GM23338 (cell line): ENCODE data around the gene TBX10.

Experiments
- CREB1 ChIP-seq: fragments of 250-450 bp; sonication (Bioruptor Pico); IDR thresholded peaks from 2 replicates; pipeline ENCODE4 v1.5.0; 2020; ENCODE audit warnings: low read depth, mild to moderate bottlenecking, moderate library complexity
- CTCF ChIP-seq, 2 experiments: fragments of 200-600 bp in 1 of 2; sonication (generic) in 1 of 2; conservative IDR thresholded peaks; 2 replicates each; pipeline versions ENCODE4 v1.5.1 to v1.6.1; 2016 to 2017; ENCODE audit warnings: antibody characterized with exemption in 2 of 2, low read depth in 2 of 2, mild to moderate bottlenecking in 2 of 2, moderate library complexity in 1 of 2
- EZH2 ChIP-seq: fragments of 200-600 bp; sonication (generic); IDR thresholded peaks from one replicate; pipeline ENCODE4 v1.8.0; 2017; ENCODE audit warnings: antibody characterized with exemption, mild to moderate bottlenecking, low read depth; ENCODE audit not compliant: unreplicated experiment
- EZH2phosphoT487 ChIP-seq: fragments of 200-600 bp; sonication (generic); IDR thresholded peaks from one replicate; pipeline ENCODE4 v1.8.1; 2018; ENCODE audit warnings: antibody characterized with exemption; ENCODE audit not compliant: unreplicated experiment
- JUNB ChIP-seq: IDR thresholded peaks from one replicate; pipeline ENCODE4 v1.6.1; 2016; ENCODE audit warnings: antibody characterized with exemption; ENCODE audit not compliant: unreplicated experiment
- NANOG ChIP-seq: IDR thresholded peaks from 2 replicates; pipeline ENCODE4 v1.6.1; 2016; ENCODE audit warnings: antibody characterized with exemption, borderline replicate concordance
- POLR2AphosphoS5 ChIP-seq: IDR thresholded peaks from 2 replicates; pipeline ENCODE4 v1.6.1; 2016; ENCODE audit warnings: antibody characterized with exemption, low read depth
- REST ChIP-seq: IDR thresholded peaks from one replicate; pipeline ENCODE4 v1.6.1; 2018; ENCODE audit warnings: antibody characterized with exemption; ENCODE audit not compliant: unreplicated experiment
- STAT1 ChIP-seq: IDR thresholded peaks from one replicate; pipeline ENCODE4 v1.6.1; 2016; ENCODE audit warnings: antibody characterized with exemption; ENCODE audit not compliant: unreplicated experiment
- ZNF114 ChIP-seq: fragments of 250-450 bp; sonication (Bioruptor Pico); IDR thresholded peaks from 2 replicates; pipeline ENCODE4 v1.5.0; 2020; ENCODE audit warnings: mild to moderate bottlenecking, moderate library complexity
- ZNF331 ChIP-seq: fragments of 250-450 bp; sonication (Bioruptor Pico); IDR thresholded peaks from 2 replicates; pipeline ENCODE4 v1.5.0; 2020; ENCODE audit warnings: low read depth, mild to moderate bottlenecking, moderate library complexity
- TF ChIP-seq, protein P1 (sequence below): IDR thresholded peaks from 2 replicates; pipeline ENCODE4 v1.6.1; 2016; ENCODE audit warnings: antibody characterized with exemption
- TF ChIP-seq, protein P2 (sequence below): fragments of 250-450 bp; sonication (Bioruptor Pico); IDR thresholded peaks from 2 replicates; pipeline ENCODE4 v1.5.0; 2020; ENCODE audit warnings: mild to moderate bottlenecking, moderate library complexity

GRCh38 chr11:67606093-67606491 is 33.5 kb downstream of the TBX10 start:
- TF ChIP-seq CTCF (conservative IDR thresholded peaks at IDR 0.05; ENCODE audit: low read depth in 2 of 2) = no peak
- no peak for TF ChIP-seq EZH2
- TF ChIP-seq, protein P1, sequence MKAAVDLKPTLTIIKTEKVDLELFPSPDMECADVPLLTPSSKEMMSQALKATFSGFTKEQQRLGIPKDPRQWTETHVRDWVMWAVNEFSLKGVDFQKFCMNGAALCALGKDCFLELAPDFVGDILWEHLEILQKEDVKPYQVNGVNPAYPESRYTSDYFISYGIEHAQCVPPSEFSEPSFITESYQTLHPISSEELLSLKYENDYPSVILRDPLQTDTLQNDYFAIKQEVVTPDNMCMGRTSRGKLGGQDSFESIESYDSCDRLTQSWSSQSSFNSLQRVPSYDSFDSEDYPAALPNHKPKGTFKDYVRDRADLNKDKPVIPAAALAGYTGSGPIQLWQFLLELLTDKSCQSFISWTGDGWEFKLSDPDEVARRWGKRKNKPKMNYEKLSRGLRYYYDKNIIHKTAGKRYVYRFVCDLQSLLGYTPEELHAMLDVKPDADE = no peak
- TF ChIP-seq POLR2AphosphoS5 = no peak
- TF ChIP-seq ZNF331 (CRISPR knock-in tag) = no peak
- no peak for TF ChIP-seq JUNB
- no peak for TF ChIP-seq EZH2phosphoT487
- no peak for TF ChIP-seq NANOG
- TF ChIP-seq CREB1 = no peak
- TF ChIP-seq, protein P2, sequence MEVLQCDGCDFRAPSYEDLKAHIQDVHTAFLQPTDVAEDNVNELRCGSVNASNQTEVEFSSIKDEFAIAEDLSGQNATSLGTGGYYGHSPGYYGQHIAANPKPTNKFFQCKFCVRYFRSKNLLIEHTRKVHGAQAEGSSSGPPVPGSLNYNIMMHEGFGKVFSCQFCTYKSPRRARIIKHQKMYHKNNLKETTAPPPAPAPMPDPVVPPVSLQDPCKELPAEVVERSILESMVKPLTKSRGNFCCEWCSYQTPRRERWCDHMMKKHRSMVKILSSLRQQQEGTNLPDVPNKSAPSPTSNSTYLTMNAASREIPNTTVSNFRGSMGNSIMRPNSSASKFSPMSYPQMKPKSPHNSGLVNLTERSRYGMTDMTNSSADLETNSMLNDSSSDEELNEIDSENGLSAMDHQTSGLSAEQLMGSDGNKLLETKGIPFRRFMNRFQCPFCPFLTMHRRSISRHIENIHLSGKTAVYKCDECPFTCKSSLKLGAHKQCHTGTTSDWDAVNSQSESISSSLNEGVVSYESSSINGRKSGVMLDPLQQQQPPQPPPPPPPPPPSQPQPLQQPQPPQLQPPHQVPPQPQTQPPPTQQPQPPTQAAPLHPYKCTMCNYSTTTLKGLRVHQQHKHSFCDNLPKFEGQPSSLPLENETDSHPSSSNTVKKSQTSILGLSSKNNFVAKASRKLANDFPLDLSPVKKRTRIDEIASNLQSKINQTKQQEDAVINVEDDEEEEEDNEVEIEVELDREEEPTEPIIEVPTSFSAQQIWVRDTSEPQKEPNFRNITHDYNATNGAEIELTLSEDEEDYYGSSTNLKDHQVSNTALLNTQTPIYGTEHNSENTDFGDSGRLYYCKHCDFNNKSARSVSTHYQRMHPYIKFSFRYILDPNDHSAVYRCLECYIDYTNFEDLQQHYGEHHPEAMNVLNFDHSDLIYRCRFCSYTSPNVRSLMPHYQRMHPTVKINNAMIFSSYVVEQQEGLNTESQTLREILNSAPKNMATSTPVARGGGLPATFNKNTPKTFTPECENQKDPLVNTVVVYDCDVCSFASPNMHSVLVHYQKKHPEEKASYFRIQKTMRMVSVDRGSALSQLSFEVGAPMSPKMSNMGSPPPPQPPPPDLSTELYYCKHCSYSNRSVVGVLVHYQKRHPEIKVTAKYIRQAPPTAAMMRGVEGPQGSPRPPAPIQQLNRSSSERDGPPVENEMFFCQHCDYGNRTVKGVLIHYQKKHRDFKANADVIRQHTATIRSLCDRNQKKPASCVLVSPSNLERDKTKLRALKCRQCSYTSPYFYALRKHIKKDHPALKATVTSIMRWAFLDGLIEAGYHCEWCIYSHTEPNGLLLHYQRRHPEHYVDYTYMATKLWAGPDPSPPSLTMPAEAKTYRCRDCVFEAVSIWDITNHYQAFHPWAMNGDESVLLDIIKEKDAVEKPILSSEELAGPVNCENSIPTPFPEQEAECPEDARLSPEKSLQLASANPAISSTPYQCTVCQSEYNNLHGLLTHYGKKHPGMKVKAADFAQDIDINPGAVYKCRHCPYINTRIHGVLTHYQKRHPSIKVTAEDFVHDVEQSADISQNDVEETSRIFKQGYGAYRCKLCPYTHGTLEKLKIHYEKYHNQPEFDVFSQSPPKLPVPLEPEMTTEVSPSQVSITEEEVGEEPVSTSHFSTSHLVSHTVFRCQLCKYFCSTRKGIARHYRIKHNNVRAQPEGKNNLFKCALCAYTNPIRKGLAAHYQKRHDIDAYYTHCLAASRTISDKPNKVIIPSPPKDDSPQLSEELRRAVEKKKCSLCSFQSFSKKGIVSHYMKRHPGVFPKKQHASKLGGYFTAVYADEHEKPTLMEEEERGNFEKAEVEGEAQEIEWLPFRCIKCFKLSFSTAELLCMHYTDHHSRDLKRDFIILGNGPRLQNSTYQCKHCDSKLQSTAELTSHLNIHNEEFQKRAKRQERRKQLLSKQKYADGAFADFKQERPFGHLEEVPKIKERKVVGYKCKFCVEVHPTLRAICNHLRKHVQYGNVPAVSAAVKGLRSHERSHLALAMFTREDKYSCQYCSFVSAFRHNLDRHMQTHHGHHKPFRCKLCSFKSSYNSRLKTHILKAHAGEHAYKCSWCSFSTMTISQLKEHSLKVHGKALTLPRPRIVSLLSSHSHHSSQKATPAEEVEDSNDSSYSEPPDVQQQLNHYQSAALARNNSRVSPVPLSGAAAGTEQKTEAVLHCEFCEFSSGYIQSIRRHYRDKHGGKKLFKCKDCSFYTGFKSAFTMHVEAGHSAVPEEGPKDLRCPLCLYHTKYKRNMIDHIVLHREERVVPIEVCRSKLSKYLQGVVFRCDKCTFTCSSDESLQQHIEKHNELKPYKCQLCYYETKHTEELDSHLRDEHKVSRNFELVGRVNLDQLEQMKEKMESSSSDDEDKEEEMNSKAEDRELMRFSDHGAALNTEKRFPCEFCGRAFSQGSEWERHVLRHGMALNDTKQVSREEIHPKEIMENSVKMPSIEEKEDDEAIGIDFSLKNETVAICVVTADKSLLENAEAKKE (CRISPR knock-in tag) = no peak
- no peak for TF ChIP-seq STAT1
- TF ChIP-seq REST = no peak
- TF ChIP-seq ZNF114 (CRISPR knock-in tag) = no peak
